Measurements from ENCODE around the gene CCDC12. TPM values are rescaled to one million over a fixed set of nuclear protein-coding genes. Genes with fewer than 3 reads are reported as not detected.

Gene CCDC12
- total RNA-seq, 1 donor from 2014 or later: 33.0 TPM

DNA sequence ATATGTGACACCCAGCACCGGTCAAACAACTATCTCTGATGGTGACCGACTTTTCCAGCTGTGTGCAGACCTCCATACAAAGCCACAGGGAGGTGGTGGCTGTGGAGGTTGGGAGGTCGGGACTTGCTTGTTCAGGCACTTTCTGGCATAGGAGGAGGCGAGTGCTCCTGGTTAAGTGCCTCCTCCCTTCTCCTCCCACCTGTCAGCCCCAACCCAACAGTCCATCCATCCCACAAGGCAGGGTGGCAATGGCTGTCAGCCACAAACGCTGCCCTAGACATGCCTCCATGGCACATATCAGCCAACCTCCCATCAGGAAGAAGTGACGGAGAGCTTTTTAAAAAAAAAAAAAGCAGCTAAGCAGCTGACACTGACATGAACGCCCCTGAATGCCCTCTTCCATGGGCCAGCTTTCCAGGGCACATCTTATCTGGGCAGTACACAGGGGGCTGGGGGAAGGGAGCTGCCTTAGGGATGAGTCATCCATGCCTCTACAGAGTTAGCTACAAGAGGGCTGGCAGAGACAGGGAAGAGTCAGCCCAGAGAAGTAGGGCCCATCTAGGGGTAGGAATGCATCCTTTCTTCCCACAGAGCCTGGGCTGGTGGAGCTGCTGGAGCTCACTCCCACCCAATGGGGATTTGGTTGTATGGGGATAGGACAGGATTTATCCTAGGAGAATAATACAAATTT, 41.2 kb downstream of the CCDC12 start:
- Histone ChIP-seq H3K27me3 (ENCODE audit: control insufficient read depth, insufficient read depth, low read length) (no peaks in the 10 kb centered on the region), H3K36me3 (ENCODE audit: control insufficient read depth, insufficient read depth, low read length) (no peaks in the 10 kb centered on the region), H3K4me3 (ENCODE audit: low read depth, low read length) (no peak overlapping the region)
- peak; percentile 90 for DNase-seq (ENCODE audit: low read depth)
- TF ChIP-seq, protein P1, sequence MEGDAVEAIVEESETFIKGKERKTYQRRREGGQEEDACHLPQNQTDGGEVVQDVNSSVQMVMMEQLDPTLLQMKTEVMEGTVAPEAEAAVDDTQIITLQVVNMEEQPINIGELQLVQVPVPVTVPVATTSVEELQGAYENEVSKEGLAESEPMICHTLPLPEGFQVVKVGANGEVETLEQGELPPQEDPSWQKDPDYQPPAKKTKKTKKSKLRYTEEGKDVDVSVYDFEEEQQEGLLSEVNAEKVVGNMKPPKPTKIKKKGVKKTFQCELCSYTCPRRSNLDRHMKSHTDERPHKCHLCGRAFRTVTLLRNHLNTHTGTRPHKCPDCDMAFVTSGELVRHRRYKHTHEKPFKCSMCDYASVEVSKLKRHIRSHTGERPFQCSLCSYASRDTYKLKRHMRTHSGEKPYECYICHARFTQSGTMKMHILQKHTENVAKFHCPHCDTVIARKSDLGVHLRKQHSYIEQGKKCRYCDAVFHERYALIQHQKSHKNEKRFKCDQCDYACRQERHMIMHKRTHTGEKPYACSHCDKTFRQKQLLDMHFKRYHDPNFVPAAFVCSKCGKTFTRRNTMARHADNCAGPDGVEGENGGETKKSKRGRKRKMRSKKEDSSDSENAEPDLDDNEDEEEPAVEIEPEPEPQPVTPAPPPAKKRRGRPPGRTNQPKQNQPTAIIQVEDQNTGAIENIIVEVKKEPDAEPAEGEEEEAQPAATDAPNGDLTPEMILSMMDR (IDR thresholded peaks at IDR 0.05; ENCODE audit: insufficient read depth, low read length, poor library complexity, severe bottlenecking): peak; percentile 85

DNA sequence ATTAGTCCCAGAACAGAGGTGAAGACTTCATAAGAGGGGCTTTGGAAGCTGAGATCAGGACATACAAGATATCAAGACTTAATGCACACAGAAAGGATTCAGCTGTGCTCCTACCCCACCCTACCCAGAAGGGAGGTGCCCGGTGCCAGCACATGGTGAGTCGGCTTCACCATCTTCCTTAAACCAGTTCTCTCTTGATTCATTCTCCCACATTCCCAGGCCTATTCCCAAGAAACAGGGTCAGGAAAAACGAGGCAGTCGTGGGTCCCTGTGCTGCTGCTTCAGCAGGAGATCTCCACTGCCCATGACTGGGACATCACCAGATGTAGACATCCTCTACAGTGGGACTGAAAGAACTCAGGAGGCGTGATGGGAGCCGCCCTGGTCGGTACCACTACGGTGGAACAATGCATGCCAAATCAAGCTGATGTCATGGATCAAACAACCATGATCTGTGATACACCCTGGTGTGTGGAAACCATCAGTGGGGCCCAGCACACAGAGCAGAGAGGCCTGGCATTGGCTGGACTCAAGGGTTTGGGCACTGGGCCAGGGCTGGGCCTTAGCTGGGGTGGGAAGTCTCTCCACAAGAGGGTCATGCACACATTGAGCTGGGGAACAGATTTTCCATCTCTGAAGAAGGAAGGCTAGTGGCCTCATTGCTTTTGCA, 41.9 kb downstream of the CCDC12 start:
- Histone ChIP-seq H3K27me3 (ENCODE audit: control insufficient read depth, insufficient read depth, low read length) (no peaks in the 10 kb centered on the region), H3K4me3 (ENCODE audit: low read depth, low read length) (no peak overlapping the region), H3K36me3 (ENCODE audit: control insufficient read depth, insufficient read depth, low read length) (no peaks in the 10 kb centered on the region)
- TF ChIP-seq, protein P1 (IDR thresholded peaks at IDR 0.05; ENCODE audit: insufficient read depth, low read length, poor library complexity, severe bottlenecking): no peak
- no peak for DNase-seq (ENCODE audit: low read depth)

DNA sequence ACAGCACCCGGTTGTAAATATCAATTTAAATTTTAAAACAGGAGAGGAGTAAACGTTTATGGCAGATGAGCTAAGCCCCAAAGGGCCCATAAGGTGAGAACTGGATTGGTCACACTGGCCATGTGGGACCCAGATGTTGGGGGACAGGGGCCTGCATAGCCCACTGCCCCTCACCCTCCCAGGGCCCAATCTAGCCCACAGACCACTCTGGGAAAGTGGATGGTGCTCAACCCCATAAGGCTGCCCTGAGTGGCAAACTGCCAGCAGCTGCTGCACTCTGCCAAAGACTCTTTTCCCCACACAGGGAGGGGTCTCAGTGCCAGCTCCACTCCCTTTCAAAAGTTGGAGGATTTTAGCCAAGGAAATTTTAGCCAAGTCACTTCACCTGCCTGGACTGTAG, 42.5 kb downstream of the CCDC12 start:
- TF ChIP-seq, protein P1 (IDR thresholded peaks at IDR 0.05; ENCODE audit: insufficient read depth, low read length, poor library complexity, severe bottlenecking): no peak
- no peaks in the 10 kb centered on the region for H3K36me3 ChIP-seq (ENCODE audit: control insufficient read depth, insufficient read depth, low read length)
- no peak overlapping the region for H3K4me3 ChIP-seq (ENCODE audit: low read depth, low read length)
- H3K27me3 ChIP-seq (ENCODE audit: control insufficient read depth, insufficient read depth, low read length): no peaks in the 10 kb centered on the region
- no peak for DNase-seq (ENCODE audit: low read depth)

DNA sequence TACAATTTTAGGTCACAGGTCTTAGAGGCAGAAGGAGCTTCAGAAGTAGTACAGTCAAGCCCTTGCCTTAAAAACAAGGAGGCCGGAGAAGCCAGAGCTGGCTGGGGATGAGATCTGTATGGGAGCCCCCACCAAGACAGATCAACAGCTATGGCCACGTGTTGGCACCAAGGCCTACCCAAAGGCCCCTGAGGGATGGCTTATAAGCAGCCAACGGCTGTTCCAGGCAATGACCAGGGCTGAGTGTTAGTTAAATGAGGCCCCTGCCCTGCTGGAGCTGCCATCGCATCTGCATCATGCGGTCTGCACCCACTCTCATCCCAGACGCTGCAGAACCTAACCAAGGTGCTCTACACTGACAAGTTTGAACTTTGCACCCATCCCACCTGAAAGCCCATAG, 43.3 kb downstream of the CCDC12 start:
- Histone ChIP-seq H3K27me3 (ENCODE audit: control insufficient read depth, insufficient read depth, low read length) (no peaks in the 10 kb centered on the region), H3K4me3 (ENCODE audit: low read depth, low read length) (no peak overlapping the region), H3K36me3 (ENCODE audit: control insufficient read depth, insufficient read depth, low read length) (no peaks in the 10 kb centered on the region)
- TF ChIP-seq, protein P1 (IDR thresholded peaks at IDR 0.05; ENCODE audit: insufficient read depth, low read length, poor library complexity, severe bottlenecking): no peak
- DNase-seq (ENCODE audit: low read depth): no peak

DNA sequence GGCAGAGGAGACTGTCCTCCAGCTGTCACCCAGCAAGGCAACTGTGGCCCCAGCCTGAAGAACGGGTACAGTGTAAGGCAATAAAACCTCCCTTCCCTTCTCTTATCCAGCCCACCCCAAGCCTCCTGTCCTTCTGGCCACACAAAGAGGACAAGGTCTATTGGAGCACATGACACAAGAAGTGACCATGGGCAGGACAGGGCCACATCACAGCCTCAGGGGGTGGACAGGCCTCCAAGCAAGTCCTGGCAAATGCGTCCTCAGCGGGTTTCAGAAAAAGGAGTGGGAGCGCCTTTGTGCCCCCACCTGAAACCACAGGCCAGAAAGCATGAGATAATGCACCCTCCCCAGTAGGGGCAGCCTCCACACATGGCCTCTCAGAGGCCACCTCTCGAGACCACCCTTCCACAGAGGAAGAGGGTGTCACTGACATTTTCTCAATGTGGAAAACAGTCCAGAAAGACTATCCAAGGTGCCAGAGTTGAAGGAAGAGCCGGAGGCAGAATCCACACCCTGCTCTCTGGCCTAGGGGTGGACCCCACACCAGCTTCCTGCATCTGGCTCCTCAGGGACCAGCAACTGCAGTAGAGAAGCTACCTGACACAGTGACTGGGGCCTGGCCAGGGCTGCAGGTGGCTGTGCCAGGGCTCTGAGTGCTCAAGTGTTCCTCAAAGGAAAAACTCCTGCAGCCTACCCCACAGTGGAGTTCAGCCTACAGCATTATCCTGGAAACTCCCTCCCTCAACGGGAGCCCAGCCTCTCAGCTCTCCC, 43.9 kb downstream of the CCDC12 start:
- DNase-seq (ENCODE audit: low read depth): no peak
- TF ChIP-seq, protein P1 (IDR thresholded peaks at IDR 0.05; ENCODE audit: insufficient read depth, low read length, poor library complexity, severe bottlenecking): no peak
- Histone ChIP-seq H3K4me3 (ENCODE audit: low read depth, low read length) (no peak overlapping the region), H3K36me3 (ENCODE audit: control insufficient read depth, insufficient read depth, low read length) (no peaks in the 10 kb centered on the region), H3K27me3 (ENCODE audit: control insufficient read depth, insufficient read depth, low read length) (no peaks in the 10 kb centered on the region)

Measured in kidney epithelial cell (primary cell).